Liver (tissue), 9 donors: ENCODE measurements around the gene BCAP31. TPM values are rescaled to one million over a fixed set of nuclear protein-coding genes. Genes with fewer than 3 reads are reported as not detected.

Source experiments
- DNase-seq: peaks from one replicate; pipeline ENCODE4 v3.0.0-alpha.2; 2017; ENCODE audit warnings: low spot score
- H3K27ac ChIP-seq, 2 donors: one replicate each; pipeline ENCODE4 v1.7.0; 2013; ENCODE audit warnings: inconsistent platforms in 2 of 2, low read length in 2 of 2, control low read depth in 1 of 2, low read depth in 1 of 2, mild to moderate bottlenecking in 1 of 2
- H3K27me3 ChIP-seq, 4 donors: one replicate each; pipeline versions ENCODE4 v1.6.1 to v1.7.0; 2013; ENCODE audit warnings: low read length in 3 of 4, inconsistent platforms in 1 of 4, mild to moderate bottlenecking in 1 of 4, moderate library complexity in 1 of 4; ENCODE audit not compliant: control insufficient read depth in 4 of 4, insufficient read depth in 4 of 4
- H3K36me3 ChIP-seq, 4 donors: one replicate each; pipeline versions ENCODE4 v1.6.1 to v1.7.0; 2013; ENCODE audit warnings: low read length in 3 of 4, mild to moderate bottlenecking in 3 of 4, low read depth in 1 of 4, moderate library complexity in 1 of 4; ENCODE audit not compliant: control insufficient read depth in 4 of 4, insufficient read depth in 3 of 4
- H3K4me1 ChIP-seq, 4 donors: one replicate each; pipeline versions ENCODE4 v1.6.1 to v1.7.0; 2013; ENCODE audit warnings: low read length in 3 of 4, mild to moderate bottlenecking in 3 of 4, moderate library complexity in 1 of 4; ENCODE audit not compliant: control insufficient read depth in 4 of 4, insufficient read depth in 4 of 4
- H3K4me3 ChIP-seq, 3 donors: one replicate each; pipeline versions ENCODE4 v1.6.1 to v1.7.0; 2013; ENCODE audit warnings: low read length in 3 of 3, control low read depth in 1 of 3, low read depth in 1 of 3, mild to moderate bottlenecking in 1 of 3
- H3K9ac ChIP-seq, 2 donors: one replicate each; pipeline ENCODE4 v1.7.0; 2013; ENCODE audit warnings: low read length in 2 of 2, mild to moderate bottlenecking in 2 of 2, moderate library complexity in 2 of 2, control low read depth in 1 of 2, low read depth in 1 of 2
- H3K9me3 ChIP-seq, 4 donors: one replicate each; pipeline versions ENCODE4 v1.6.1 to v1.7.0; 2013; ENCODE audit warnings: low read length in 3 of 4; ENCODE audit not compliant: control insufficient read depth in 4 of 4
- ATF3 ChIP-seq: IDR thresholded peaks from 2 replicates; pipeline ENCODE4 v1.6.1; 2016; ENCODE audit warnings: antibody characterized with exemption
- EGR1 ChIP-seq, 2 donors: IDR thresholded peaks; 2 replicates each; pipeline ENCODE4 v1.6.1; 2016 to 2018; ENCODE audit warnings: antibody characterized with exemption in 2 of 2, low read depth in 2 of 2
- FOXA1 ChIP-seq: IDR thresholded peaks from 2 replicates; pipeline ENCODE4 v1.6.1; 2016; ENCODE audit warnings: antibody characterized with exemption
- FOXA2 ChIP-seq: IDR thresholded peaks from 2 replicates; pipeline ENCODE4 v1.6.1; 2016; ENCODE audit warnings: antibody characterized with exemption
- HNF4A ChIP-seq, 2 donors: conservative IDR thresholded peaks; 2 replicates each; pipeline ENCODE4 v1.6.1; 2016; ENCODE audit warnings: antibody characterized with exemption in 2 of 2, mild to moderate bottlenecking in 2 of 2
- HNF4G ChIP-seq: IDR thresholded peaks from 2 replicates; pipeline ENCODE4 v1.6.1; 2016; ENCODE audit warnings: antibody characterized with exemption
- NR2F2 ChIP-seq: IDR thresholded peaks from 2 replicates; pipeline ENCODE4 v1.6.1; 2016; ENCODE audit warnings: antibody characterized with exemption
- RAD21 ChIP-seq, 2 donors: IDR thresholded peaks; 2 replicates each; pipeline ENCODE4 v1.6.1; 2016; ENCODE audit warnings: antibody characterized with exemption in 2 of 2, mild to moderate bottlenecking in 2 of 2
- REST ChIP-seq: IDR thresholded peaks from 2 replicates; pipeline ENCODE4 v1.6.1; 2016; ENCODE audit warnings: antibody characterized with exemption, mild to moderate bottlenecking
- RXRA ChIP-seq, 2 donors: IDR thresholded peaks; 2 replicates each; pipeline ENCODE4 v1.6.1; 2017 to 2018; ENCODE audit warnings: antibody characterized with exemption in 2 of 2, mild to moderate bottlenecking in 1 of 2
- SP1 ChIP-seq: IDR thresholded peaks from 2 replicates; pipeline ENCODE4 v1.6.1; 2018; ENCODE audit warnings: antibody characterized with exemption, mild to moderate bottlenecking
- TAF1 ChIP-seq: conservative IDR thresholded peaks from 2 replicates; pipeline ENCODE4 v1.6.1; 2016; ENCODE audit warnings: antibody characterized with exemption, mild to moderate bottlenecking
- YY1 ChIP-seq: IDR thresholded peaks from 2 replicates; pipeline ENCODE4 v1.6.1; 2016; ENCODE audit warnings: antibody characterized with exemption, mild to moderate bottlenecking
- WGBS: extraction: QIAGEN DNeasy Blood & Tissue Kit; methylation state at CpG from one replicate; pipeline ENCODE4 v1.1.7; 2013; 5-methylcytosine and 5-hydroxymethylcytosine counted together
- polyA plus RNA-seq, 2 donors: library from polyadenylated mRNA; stranded (reverse) in 1 of 2; unstranded in 1 of 2; fragments of 200-250 nt in 1 of 2; fragments of >200 nt in 1 of 2; fragmentation: Nextera tagmentation in 1 of 2; extraction: Ambion mirVana in 1 of 2; gene quantifications; one replicate each; pipeline versions ENCODE4 v1.2.1 to v1.2.3, GENCODE V29; 2013 to 2015
- total RNA-seq, 2 donors: library from RNA; depleted of rRNA; stranded (reverse); fragments of >200 nt; gene quantifications; one replicate each; pipeline ENCODE4 v1.2.3, GENCODE V29; 2014
- TF ChIP-seq, protein P1 (sequence below): IDR thresholded peaks from 2 replicates; pipeline ENCODE4 v1.6.1; 2016; ENCODE audit warnings: antibody characterized with exemption
- donor health status: healthy.
- donor health status: healthy.
- donor health status: healthy.
- donor health status: healthy.
- donor health status: healthy.

The BCAP31 gene
- total and polyA plus RNA-seq, 4 donors, result 64.6 to 158 (median 119) TPM

DNA sequence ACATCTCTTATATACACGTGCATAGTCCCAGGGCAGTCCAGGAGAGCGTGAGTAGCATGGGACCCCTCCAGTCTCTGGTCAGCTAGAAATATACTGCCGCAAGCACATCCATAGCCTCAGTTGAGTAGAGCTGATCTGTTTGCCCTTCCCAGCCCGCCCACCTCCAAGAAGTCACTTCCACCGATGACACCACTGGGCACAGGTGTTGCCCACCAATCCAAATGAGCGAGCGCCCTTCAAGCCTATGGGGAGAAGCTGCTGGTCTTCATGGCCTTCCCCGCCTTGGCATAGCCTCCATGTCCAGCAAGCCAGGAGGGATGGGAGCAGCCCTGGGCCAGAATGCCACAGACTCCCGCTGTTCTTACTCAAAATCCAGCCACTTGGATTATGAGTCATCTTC, 67.0 kb downstream of the BCAP31 start:
- H3K27me3 ChIP-seq, result no peaks in the 10 kb centered on the region
- no peak for DNase-seq
- H3K27ac ChIP-seq, result no peak overlapping the region
- H3K9ac ChIP-seq, result no peak overlapping the region
- 91% methylated on average over 9 of the region's 9 CpGs for WGBS
- TF ChIP-seq FOXA1, result no peak
- TF ChIP-seq EGR1 (IDR thresholded peaks at IDR 0.05; ENCODE audit: low read depth in 2 of 2), result no peak
- TF ChIP-seq ATF3, result no peak
- TF ChIP-seq FOXA2, result no peak
- TF ChIP-seq HNF4A (conservative IDR thresholded peaks at IDR 0.05), result no peak
- no peak for TF ChIP-seq RAD21 (IDR thresholded peaks at IDR 0.05)
- no peak for TF ChIP-seq HNF4G
- TF ChIP-seq NR2F2, result no peak
- no peak for TF ChIP-seq YY1
- no peak for TF ChIP-seq SP1
- no peak for TF ChIP-seq REST
- TF ChIP-seq TAF1, result no peak
- peaks cover 0 to 1% (median 0%) of the 10 kb centered on the region in 4 donors for H3K4me1 ChIP-seq
- H3K9me3 ChIP-seq, result peaks cover 0 to 2% (median 0%) of the 10 kb centered on the region in 4 donors
- no peaks in the 10 kb centered on the region for H3K36me3 ChIP-seq
- no peak overlapping the region for H3K4me3 ChIP-seq

- Histone ChIP-seq H3K27ac (no peak overlapping the region), H3K9me3 (peaks cover 0 to 2% (median 0%) of the 10 kb centered on the region in 4 donors), H3K9ac (no peak overlapping the region), H3K36me3 (no peaks in the 10 kb centered on the region), H3K4me1 (no peaks in the 10 kb centered on the region), H3K4me3 (no peak overlapping the region), H3K27me3 (peaks cover 0 to 4% (median 0%) of the 10 kb centered on the region in 4 donors)
- no peak for DNase-seq
- no peak for TF ChIP-seq HNF4G
- TF ChIP-seq REST, result no peak
- no peak for TF ChIP-seq FOXA2
- TF ChIP-seq FOXA1, result no peak
- no peak for TF ChIP-seq RXRA (IDR thresholded peaks at IDR 0.05)
- no peak for TF ChIP-seq ATF3
- TF ChIP-seq, protein P1, sequence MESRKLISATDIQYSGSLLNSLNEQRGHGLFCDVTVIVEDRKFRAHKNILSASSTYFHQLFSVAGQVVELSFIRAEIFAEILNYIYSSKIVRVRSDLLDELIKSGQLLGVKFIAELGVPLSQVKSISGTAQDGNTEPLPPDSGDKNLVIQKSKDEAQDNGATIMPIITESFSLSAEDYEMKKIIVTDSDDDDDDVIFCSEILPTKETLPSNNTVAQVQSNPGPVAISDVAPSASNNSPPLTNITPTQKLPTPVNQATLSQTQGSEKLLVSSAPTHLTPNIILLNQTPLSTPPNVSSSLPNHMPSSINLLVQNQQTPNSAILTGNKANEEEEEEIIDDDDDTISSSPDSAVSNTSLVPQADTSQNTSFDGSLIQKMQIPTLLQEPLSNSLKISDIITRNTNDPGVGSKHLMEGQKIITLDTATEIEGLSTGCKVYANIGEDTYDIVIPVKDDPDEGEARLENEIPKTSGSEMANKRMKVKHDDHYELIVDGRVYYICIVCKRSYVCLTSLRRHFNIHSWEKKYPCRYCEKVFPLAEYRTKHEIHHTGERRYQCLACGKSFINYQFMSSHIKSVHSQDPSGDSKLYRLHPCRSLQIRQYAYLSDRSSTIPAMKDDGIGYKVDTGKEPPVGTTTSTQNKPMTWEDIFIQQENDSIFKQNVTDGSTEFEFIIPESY, result no peak
- no peak for TF ChIP-seq RAD21 (IDR thresholded peaks at IDR 0.05)
- 94% methylated on average over 2 of the region's 2 CpGs for WGBS
Measured at GRCh38 chrX:153653556-153653955, 70.6 kb downstream of the BCAP31 start.
